ENCODE measurements around the gene NECAB2. TPM values are rescaled to one million over a fixed set of nuclear protein-coding genes. Genes with fewer than 3 reads are reported as not detected.

Gene NECAB2
- total and polyA plus RNA-seq, 2 donors (not counting 1 experiment from before 2014, with no cell fraction given): 0.03 to 0.17 TPM

GRCh38 chr16:84033251-84034195 is 65.5 kb downstream of the NECAB2 start:
- H3K4me1 ChIP-seq (ENCODE audit: control insufficient read depth, extremely low read depth, insufficient read depth, low read length): no peaks in the 10 kb centered on the region
- no peaks in the 10 kb centered on the region for H3K36me3 ChIP-seq (ENCODE audit: control insufficient read depth, insufficient read depth, low read length)
- no peak overlapping the region for H3K9ac ChIP-seq (ENCODE audit: insufficient read depth, low read length)
- no peaks in the 10 kb centered on the region for H3K79me2 ChIP-seq (ENCODE audit: control insufficient read depth, insufficient read depth, low read length)
- DNase-seq (ENCODE audit: low read depth in 2 of 2): no peak
- TF ChIP-seq EZH2 (IDR thresholded peaks at IDR 0.05; ENCODE audit: low read length, missing control alignments) (no peak), CTCF (conservative IDR thresholded peaks at IDR 0.05 in 1 of 2, IDR thresholded peaks at IDR 0.05 in 1 of 2; ENCODE audit: low read depth in 1 of 2, low read length in 2 of 2) (no peak)
- no peaks in the 10 kb centered on the region for H3K9me3 ChIP-seq (ENCODE audit: control insufficient read depth, insufficient read depth, low read depth, low read length)
- no peak overlapping the region for H3K4me2 ChIP-seq (ENCODE audit: extremely low read depth, insufficient read depth, low read length)
- no peak overlapping the region for H2AFZ ChIP-seq (ENCODE audit: low read length)
- H3K27me3 ChIP-seq (ENCODE audit: control insufficient read depth, insufficient read depth, low read length): peaks cover 11% of the 10 kb centered on the region
- H4K20me1 ChIP-seq (ENCODE audit: control insufficient read depth, extremely low read depth, insufficient read depth, low read length): no peaks in the 10 kb centered on the region
- no peak overlapping the region for H3K4me3 ChIP-seq (replicated peaks in 1 of 4; ENCODE audit: control extremely low read depth in 1 of 4, insufficient read depth in 1 of 4, low read depth in 3 of 4, low read length in 4 of 4)
- no peak overlapping the region for H3K27ac ChIP-seq (ENCODE audit: insufficient read depth, low read length)

GRCh38 chr16:84034516-84034915 is 66.5 kb downstream of the NECAB2 start:
- no peak for DNase-seq (ENCODE audit: low read depth in 2 of 2)
- H3K4me1 ChIP-seq (ENCODE audit: control insufficient read depth, extremely low read depth, insufficient read depth, low read length): no peaks in the 10 kb centered on the region
- H3K9ac ChIP-seq (ENCODE audit: insufficient read depth, low read length): no peak overlapping the region
- no peak overlapping the region for H2AFZ ChIP-seq (ENCODE audit: low read length)
- no peak overlapping the region for H3K4me2 ChIP-seq (ENCODE audit: extremely low read depth, insufficient read depth, low read length)
- peaks cover 11% of the 10 kb centered on the region for H3K27me3 ChIP-seq (ENCODE audit: control insufficient read depth, insufficient read depth, low read length)
- no peaks in the 10 kb centered on the region for H4K20me1 ChIP-seq (ENCODE audit: control insufficient read depth, extremely low read depth, insufficient read depth, low read length)
- H3K4me3 ChIP-seq (replicated peaks in 1 of 4; ENCODE audit: control extremely low read depth in 1 of 4, insufficient read depth in 1 of 4, low read depth in 3 of 4, low read length in 4 of 4): no peak overlapping the region
- H3K79me2 ChIP-seq (ENCODE audit: control insufficient read depth, insufficient read depth, low read length): no peaks in the 10 kb centered on the region
- TF ChIP-seq CTCF (conservative IDR thresholded peaks at IDR 0.05 in 1 of 2, IDR thresholded peaks at IDR 0.05 in 1 of 2; ENCODE audit: low read depth in 1 of 2, low read length in 2 of 2) (no peak), EZH2 (IDR thresholded peaks at IDR 0.05; ENCODE audit: low read length, missing control alignments) (no peak)
- H3K27ac ChIP-seq (ENCODE audit: insufficient read depth, low read length): no peak overlapping the region
- H3K36me3 ChIP-seq (ENCODE audit: control insufficient read depth, insufficient read depth, low read length): no peaks in the 10 kb centered on the region
- H3K9me3 ChIP-seq (ENCODE audit: control insufficient read depth, insufficient read depth, low read depth, low read length): no peaks in the 10 kb centered on the region

DNA sequence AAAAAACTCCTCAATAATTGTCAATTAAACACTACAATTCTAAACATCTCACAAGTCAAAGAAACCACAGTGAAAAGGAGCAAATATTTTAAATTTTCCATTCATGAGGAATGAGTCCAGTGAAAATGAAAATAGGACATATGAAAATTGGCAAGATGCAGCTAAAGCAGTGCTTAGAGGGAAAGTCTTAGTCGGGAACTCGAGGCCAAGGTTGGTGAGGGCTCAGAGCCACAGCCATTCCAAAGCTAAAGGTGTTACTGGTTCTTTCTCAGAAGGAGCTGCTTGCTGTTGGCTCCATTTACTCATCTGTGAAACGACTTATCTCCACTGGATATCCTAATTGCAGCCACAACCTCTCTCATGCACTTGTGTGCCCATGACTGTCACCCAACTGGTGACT is 68.1 kb downstream of the NECAB2 start:
- Histone ChIP-seq H4K20me1 (ENCODE audit: control insufficient read depth, extremely low read depth, insufficient read depth, low read length) (no peaks in the 10 kb centered on the region), H3K36me3 (ENCODE audit: control insufficient read depth, insufficient read depth, low read length) (no peaks in the 10 kb centered on the region), H3K9me3 (ENCODE audit: control insufficient read depth, insufficient read depth, low read depth, low read length) (no peaks in the 10 kb centered on the region), H3K79me2 (ENCODE audit: control insufficient read depth, insufficient read depth, low read length) (no peaks in the 10 kb centered on the region), H3K4me3 (replicated peaks in 1 of 4; ENCODE audit: control extremely low read depth in 1 of 4, insufficient read depth in 1 of 4, low read depth in 3 of 4, low read length in 4 of 4) (no peak overlapping the region), H2AFZ (ENCODE audit: low read length) (no peak overlapping the region), H3K27ac (ENCODE audit: insufficient read depth, low read length) (no peak overlapping the region), H3K4me1 (ENCODE audit: control insufficient read depth, extremely low read depth, insufficient read depth, low read length) (no peaks in the 10 kb centered on the region), H3K27me3 (ENCODE audit: control insufficient read depth, insufficient read depth, low read length) (peaks cover 16% of the 10 kb centered on the region), H3K4me2 (ENCODE audit: extremely low read depth, insufficient read depth, low read length) (no peak overlapping the region), H3K9ac (ENCODE audit: insufficient read depth, low read length) (no peak overlapping the region)
- no peak for DNase-seq (ENCODE audit: low read depth in 2 of 2)
- TF ChIP-seq EZH2 (IDR thresholded peaks at IDR 0.05; ENCODE audit: low read length, missing control alignments) (no peak), CTCF (conservative IDR thresholded peaks at IDR 0.05 in 1 of 2, IDR thresholded peaks at IDR 0.05 in 1 of 2; ENCODE audit: low read depth in 1 of 2, low read length in 2 of 2) (no peak)

Data from fibroblast of lung (primary cell).